ENCODE measurements around the gene CAB39L.

The CAB39L gene

DNA sequence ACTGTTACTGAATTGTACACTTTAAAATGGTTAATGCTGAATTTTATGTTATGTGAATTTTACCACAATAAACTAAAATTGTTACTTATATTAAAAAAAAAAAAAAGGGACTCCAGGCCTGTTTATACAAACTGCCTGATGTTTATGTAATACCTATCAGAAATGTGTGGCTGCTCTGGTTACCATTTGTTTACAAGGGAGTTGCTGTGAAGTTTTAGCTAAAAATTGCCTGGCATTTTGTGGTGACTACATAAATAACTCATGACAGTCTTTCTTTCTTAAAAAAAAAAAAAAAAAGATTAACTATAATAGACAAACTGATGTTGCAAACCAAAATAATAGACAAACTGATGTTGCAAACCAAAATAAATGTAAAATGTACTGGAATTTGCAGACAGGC is 124.3 kb downstream of the CAB39L start:
- H3K36me3 ChIP-seq (ENCODE audit: control insufficient read depth, insufficient read depth, low read length): no peaks in the 10 kb centered on the region
- H3K27ac ChIP-seq: no peak overlapping the region
- TF ChIP-seq, protein P1, sequence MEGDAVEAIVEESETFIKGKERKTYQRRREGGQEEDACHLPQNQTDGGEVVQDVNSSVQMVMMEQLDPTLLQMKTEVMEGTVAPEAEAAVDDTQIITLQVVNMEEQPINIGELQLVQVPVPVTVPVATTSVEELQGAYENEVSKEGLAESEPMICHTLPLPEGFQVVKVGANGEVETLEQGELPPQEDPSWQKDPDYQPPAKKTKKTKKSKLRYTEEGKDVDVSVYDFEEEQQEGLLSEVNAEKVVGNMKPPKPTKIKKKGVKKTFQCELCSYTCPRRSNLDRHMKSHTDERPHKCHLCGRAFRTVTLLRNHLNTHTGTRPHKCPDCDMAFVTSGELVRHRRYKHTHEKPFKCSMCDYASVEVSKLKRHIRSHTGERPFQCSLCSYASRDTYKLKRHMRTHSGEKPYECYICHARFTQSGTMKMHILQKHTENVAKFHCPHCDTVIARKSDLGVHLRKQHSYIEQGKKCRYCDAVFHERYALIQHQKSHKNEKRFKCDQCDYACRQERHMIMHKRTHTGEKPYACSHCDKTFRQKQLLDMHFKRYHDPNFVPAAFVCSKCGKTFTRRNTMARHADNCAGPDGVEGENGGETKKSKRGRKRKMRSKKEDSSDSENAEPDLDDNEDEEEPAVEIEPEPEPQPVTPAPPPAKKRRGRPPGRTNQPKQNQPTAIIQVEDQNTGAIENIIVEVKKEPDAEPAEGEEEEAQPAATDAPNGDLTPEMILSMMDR (IDR thresholded peaks at IDR 0.05): no peak
- no peaks in the 10 kb centered on the region for H3K79me2 ChIP-seq
- no peaks in the 10 kb centered on the region for H3K4me1 ChIP-seq
- no peaks in the 10 kb centered on the region for H3K27me3 ChIP-seq (ENCODE audit: control insufficient read depth, insufficient read depth, low read length)
- H3K4me3 ChIP-seq (ENCODE audit: low read depth, low read length): no peak overlapping the region
- no peak overlapping the region for H3K4me2 ChIP-seq (ENCODE audit: low read length)
- H2AFZ ChIP-seq: no peak overlapping the region
- H3K9me3 ChIP-seq (ENCODE audit: control insufficient read depth, low read length): no peaks in the 10 kb centered on the region
- H3K9ac ChIP-seq: no peak overlapping the region

DNA sequence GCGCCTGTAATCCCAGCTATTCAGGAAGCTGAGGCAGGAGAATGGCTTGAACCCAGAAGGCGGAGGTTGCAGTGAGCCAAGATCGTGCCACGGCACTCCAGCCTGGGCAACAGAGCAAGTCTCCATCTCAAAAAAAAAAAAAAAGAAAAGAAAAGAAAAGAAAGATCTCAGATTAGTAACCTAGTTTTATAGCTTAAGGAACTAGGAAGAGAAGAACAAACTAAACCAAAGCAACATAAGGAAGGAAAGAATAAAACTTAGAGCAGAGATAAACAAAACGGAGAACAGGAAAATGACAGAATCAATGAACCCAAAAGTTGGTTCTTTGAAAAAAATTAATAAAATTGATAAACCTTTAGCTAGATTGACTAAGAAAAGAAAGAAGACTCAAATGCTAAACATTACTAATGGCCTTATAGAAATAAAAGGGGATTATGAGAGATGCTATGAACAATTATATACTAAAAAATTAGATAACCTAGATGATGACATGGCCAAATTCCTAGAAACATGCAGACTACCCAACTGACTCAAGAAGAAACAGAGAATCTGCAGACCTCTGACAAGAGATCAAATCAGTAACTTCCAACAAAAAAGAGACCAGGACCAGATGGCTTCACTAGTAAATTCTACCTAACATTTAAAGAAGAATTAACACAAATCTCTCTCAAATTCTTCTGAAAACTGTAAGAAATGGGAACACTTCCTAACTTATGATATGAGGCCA is 127.9 kb downstream of the CAB39L start:
- Histone ChIP-seq H2AFZ (no peak overlapping the region), H3K27ac (no peak overlapping the region), H3K79me2 (no peaks in the 10 kb centered on the region)

DNA sequence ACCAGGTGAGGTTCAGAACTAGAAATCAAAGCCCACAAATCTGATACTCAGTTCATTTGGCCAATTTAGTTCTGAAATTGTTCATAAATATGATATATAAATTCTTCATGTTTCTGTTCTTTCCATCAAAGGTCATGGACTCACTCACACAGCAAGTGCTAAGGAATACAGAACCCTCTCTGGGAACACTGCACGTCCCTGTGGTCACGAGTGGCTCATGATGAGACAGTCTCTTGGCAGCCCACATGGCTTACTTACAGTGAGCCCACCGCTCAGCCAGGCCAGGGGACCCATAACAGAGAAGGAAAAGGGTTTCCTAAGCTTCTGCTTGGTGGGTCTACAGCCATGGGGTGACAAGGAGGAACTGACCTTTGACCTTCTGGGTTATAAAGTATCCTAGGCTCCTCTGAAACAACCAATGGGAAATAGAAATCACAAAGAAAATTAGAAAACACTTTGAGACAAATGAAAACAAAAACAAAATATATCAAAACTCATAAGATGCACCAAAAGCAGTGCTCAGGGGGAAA is 128.8 kb downstream of the CAB39L start:
- H3K79me2 ChIP-seq: no peaks in the 10 kb centered on the region
- no peak overlapping the region for H3K27ac ChIP-seq
- no peaks in the 10 kb centered on the region for H3K9me3 ChIP-seq (ENCODE audit: control insufficient read depth, low read length)
- H3K9ac ChIP-seq: no peak overlapping the region
- H3K4me2 ChIP-seq (ENCODE audit: low read length): no peak overlapping the region
- H3K4me3 ChIP-seq (ENCODE audit: low read depth, low read length): no peak overlapping the region
- no peaks in the 10 kb centered on the region for H3K4me1 ChIP-seq
- H3K27me3 ChIP-seq (ENCODE audit: control insufficient read depth, insufficient read depth, low read length): no peaks in the 10 kb centered on the region
- TF ChIP-seq, protein P1 (IDR thresholded peaks at IDR 0.05): no peak
- no peaks in the 10 kb centered on the region for H3K36me3 ChIP-seq (ENCODE audit: control insufficient read depth, insufficient read depth, low read length)
- no peak overlapping the region for H2AFZ ChIP-seq

More for the DNA sequence above, 127.9 kb downstream of the CAB39L start:
- TF ChIP-seq, protein P1 (IDR thresholded peaks at IDR 0.05): no peak
- Histone ChIP-seq H3K9me3 (ENCODE audit: control insufficient read depth, low read length) (no peaks in the 10 kb centered on the region), H3K36me3 (ENCODE audit: control insufficient read depth, insufficient read depth, low read length) (no peaks in the 10 kb centered on the region), H3K4me2 (ENCODE audit: low read length) (no peak overlapping the region), H3K9ac (no peak overlapping the region), H3K27me3 (ENCODE audit: control insufficient read depth, insufficient read depth, low read length) (no peaks in the 10 kb centered on the region), H3K4me1 (no peaks in the 10 kb centered on the region), H3K4me3 (ENCODE audit: low read depth, low read length) (no peak overlapping the region)

- H3K4me1 ChIP-seq: no peaks in the 10 kb centered on the region
- no peaks in the 10 kb centered on the region for H3K9me3 ChIP-seq (ENCODE audit: control insufficient read depth, low read length)
- no peak overlapping the region for H3K9ac ChIP-seq
- H3K27me3 ChIP-seq (ENCODE audit: control insufficient read depth, insufficient read depth, low read length): no peaks in the 10 kb centered on the region
- no peaks in the 10 kb centered on the region for H3K36me3 ChIP-seq (ENCODE audit: control insufficient read depth, insufficient read depth, low read length)
- H3K4me3 ChIP-seq (ENCODE audit: low read depth, low read length): no peak overlapping the region
- no peaks in the 10 kb centered on the region for H3K79me2 ChIP-seq
- TF ChIP-seq, protein P1 (IDR thresholded peaks at IDR 0.05): no peak
- H2AFZ ChIP-seq: no peak overlapping the region
- H3K4me2 ChIP-seq (ENCODE audit: low read length): no peak overlapping the region
- H3K27ac ChIP-seq: no peak overlapping the region
These were observed 129.5 kb downstream of the CAB39L start for GRCh38 chr13:49314344-49314882.
